Measurements from ENCODE around the gene AHRR.

- TF ChIP-seq, protein P1, sequence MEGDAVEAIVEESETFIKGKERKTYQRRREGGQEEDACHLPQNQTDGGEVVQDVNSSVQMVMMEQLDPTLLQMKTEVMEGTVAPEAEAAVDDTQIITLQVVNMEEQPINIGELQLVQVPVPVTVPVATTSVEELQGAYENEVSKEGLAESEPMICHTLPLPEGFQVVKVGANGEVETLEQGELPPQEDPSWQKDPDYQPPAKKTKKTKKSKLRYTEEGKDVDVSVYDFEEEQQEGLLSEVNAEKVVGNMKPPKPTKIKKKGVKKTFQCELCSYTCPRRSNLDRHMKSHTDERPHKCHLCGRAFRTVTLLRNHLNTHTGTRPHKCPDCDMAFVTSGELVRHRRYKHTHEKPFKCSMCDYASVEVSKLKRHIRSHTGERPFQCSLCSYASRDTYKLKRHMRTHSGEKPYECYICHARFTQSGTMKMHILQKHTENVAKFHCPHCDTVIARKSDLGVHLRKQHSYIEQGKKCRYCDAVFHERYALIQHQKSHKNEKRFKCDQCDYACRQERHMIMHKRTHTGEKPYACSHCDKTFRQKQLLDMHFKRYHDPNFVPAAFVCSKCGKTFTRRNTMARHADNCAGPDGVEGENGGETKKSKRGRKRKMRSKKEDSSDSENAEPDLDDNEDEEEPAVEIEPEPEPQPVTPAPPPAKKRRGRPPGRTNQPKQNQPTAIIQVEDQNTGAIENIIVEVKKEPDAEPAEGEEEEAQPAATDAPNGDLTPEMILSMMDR (conservative IDR thresholded peaks at IDR 0.05 in 1 of 2, IDR thresholded peaks at IDR 0.05 in 1 of 2; ENCODE audit: low read depth in 1 of 2, low read length in 2 of 2) = no peak
- TF ChIP-seq EZH2 (IDR thresholded peaks at IDR 0.05; ENCODE audit: low read length, missing control alignments) = no peak
These were observed 48.9 kb downstream of the AHRR start for GRCh38 chr5:370311-370958.

All from fibroblast of lung (primary cell).